HL-60/S4 treated with retinoic acid at 250 ng/mL for 4 days and 3 days (cell line): ENCODE results near the gene MRE11.

Source experiments
- in situ Hi-C: fragments of 300-500 bp; cut with MboI; formaldehyde crosslinking; loops from 2 replicates; pipeline ENCODE4 v1.7.0; 2022; ENCODE audit warnings: low sequenced_read_pairs

Gene MRE11

DNA sequence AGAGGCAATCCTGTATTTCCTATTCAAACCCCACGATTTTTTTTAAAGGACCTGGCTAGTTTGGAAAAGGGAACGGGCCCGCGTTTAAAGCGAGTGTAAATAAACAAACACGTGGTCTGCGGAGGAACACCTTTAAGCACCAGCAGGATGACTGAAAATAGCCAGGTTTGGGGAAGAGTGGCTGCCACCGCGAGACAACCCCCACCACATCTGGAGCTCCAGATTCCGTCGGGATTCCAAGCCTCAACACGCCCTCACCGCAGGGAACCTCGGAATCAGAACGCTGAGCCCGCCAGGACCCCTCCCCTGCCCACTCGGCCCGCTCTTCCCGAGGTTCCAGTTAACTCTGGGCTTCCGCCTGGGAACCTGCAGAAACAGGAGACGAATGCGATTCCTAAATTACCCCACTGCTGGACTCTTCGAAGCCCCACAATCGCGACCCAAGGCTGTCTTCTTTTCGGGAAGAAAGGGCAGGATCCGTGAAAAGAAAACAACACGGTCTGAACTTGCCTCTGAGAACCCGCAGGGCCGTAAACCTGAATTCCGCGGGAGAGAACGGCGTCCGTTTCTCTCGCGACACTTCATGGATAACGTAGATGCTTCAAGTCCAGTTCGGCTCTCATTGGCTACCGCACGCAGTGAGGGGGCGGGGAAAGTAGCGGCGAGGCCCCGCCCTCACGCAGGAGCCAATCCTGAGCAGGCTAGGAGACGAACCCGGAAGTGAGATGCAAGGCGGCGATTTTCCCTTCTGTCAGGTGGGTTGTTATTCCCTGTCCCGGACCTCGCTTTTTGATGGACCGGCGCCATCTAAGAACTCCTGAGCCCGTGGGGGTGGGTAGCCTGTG is at the start of gene MRE11, which contains the start of gene ANKRD49:
TSS of gene MRE11 (minus strand) at position 564 of the 845 bp plus-strand sequence. CDS start 1,043 bp downstream, outside the sequence.
TSS of gene ANKRD49 (plus strand) at position 704 of the 845 bp plus-strand sequence. CDS start 2,710 bp downstream, outside the sequence.
- in situ Hi-C loops = no loop called here

DNA sequence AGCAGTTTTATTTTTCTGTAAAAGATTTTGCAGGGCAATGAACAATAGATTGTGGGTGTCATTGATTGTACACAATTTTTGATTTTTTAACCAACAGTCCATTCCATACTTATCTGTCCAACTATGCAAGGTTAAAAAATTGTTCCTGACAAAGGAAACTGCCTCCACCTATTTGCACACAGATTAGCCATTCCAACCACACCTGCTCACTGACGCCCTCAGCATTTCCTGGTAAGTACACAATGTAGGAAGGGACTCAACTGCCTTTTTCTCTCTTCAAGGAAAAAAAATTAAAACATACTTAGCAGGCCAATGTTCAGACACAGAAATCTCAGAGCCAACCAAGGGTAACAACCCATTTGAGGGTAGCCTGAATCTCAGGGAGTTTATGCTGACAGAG is 45.8 kb upstream of the MRE11 start:
- in situ Hi-C loops = no loop called here

DNA sequence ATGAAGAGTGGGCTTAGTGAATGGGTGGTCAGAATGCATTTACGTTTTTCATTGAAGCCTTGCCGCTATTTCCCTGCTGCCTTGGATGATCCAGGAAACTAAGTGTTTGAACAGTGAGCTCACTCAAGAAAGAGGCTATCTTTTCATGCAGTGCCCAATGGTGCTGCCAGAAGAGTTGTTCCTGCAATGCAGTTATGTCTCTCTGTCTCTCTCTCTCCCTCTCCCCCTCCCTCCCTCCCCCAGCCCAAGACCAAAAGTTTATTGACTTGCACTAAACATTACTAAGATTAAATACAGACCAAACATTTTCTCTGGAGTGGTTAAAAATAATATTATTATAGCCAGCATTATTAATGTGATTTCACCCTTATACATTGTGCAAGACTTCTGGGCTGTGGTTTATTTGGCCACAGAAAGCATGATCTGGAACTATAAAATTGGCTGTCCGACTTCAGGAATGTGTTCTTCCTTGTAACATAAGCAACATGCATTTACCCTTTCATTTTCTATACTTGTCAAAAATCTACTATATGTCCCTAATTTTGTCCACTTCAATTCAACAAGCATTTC is 43.5 kb upstream of the MRE11 start:
- in situ Hi-C loops = no loop called here

DNA sequence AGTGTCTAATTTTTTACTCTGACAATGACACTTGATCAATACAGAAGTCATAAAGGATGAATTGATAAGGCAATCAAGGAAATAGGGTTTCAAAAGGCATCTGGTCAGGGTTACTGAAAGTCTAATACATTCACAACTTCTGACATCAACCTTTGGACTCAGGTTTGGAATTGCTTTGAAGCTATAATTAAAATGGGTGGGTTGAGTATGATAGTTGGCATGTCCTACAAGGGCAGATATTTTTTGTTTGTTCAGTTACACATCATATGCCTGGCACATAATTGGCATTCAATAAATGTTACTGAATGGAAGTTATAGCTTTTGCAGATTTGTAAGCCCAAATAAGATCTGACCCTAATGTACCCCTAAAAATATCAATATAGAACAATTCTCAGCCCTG is 42.7 kb upstream of the MRE11 start:
- in situ Hi-C loops = no loop called here

DNA sequence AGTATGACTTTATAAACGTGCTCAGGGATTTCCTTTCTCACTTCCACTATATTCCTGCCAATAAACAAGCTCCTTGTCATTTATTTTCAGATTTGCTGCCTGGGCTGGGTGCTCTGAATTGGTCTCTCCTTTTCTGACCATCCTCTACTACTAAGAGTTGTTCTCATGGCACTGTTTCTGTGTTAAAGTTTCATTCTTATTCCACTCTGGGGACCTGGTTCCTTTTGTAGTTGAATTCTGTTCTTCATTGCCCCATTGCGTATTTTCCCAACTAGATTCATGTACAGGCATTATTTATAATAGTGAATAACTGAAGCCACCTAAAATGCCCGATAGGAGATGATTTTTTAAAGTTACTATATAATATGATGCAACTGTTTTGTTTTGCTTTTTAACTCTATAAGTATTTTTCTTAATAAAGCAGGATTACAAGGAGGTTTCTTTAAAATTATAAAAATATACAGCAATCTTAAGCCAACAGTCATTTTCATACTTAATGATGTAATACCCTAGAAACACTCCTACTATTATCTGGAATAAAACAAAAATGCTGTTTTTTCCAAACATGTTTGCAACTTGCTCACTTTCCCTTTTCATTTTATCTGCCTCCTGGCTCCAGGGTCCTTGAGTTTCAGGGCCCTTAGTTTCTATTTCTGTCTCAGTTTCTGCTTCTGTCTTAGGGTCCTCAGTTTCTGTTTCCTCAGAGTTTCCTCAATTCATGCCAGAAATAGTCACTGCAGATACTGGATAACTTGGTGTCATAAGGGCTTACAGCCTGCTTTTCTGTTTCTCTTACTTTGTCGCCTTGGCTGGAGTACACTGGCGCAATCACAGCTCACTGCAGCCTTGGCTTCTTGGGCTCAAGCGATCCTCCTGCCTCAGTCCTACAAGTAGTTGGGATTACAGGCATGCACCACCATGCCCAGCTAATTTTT is 40.3 kb upstream of the MRE11 start:
- in situ Hi-C loops = no loop called here

DNA sequence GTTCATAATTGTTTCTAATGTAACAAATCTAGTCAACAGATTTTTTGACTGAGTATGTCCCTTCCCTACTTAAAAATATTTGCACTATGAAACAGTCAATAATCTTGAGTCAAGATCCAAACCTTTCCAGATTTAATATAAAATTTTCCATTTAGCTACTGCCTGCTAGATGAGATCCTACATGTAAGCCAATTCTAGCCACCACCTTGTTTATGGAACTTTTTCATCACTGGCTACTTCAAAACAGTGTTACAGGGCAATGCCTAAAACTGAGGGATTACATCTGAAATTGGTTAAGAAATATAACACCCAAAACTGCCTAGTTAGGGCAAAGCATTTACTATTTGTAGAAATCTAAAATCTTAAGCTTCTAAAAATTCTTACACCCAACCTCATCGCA is 39.6 kb upstream of the MRE11 start:
- in situ Hi-C loops = no loop called here

DNA sequence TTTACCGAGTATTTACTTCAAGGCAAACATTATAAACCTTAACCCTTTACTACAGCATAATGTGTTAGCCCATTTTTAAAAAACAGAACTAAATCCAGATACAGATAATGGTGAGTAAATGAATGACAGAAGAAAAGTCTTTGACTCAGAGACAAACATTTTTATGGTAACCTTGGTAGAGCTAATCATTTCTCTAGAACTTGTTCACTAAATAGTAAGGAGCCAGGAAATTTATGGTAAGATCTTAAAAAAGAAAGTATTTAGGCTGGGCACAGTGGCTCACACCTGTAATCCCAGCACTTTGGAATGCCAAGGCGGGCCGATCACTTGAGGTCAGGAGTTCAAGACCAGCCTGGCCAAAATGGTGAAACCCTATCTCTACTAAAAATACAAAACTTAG is 38.6 kb upstream of the MRE11 start:
- in situ Hi-C loops = no loop called here

DNA sequence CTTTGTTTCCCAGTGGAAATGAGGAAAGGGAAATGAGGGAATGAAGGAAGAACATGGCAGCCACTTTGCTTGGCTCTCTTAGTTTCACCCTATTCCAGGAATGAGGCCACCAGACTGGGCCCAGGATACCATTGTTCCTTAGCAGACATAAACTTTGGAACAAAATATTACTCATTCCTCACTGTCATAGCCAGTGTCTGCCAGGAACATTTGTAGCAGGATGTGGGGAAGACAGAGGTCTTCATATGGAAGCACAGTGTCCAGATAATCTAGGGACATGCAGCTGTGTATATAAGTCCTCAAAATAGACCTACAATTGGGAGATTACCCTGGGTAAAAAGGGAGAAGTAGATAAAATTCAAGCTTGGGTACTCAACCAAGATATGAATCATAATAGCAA is 34.9 kb upstream of the MRE11 start:
- in situ Hi-C loops = no loop called here

DNA sequence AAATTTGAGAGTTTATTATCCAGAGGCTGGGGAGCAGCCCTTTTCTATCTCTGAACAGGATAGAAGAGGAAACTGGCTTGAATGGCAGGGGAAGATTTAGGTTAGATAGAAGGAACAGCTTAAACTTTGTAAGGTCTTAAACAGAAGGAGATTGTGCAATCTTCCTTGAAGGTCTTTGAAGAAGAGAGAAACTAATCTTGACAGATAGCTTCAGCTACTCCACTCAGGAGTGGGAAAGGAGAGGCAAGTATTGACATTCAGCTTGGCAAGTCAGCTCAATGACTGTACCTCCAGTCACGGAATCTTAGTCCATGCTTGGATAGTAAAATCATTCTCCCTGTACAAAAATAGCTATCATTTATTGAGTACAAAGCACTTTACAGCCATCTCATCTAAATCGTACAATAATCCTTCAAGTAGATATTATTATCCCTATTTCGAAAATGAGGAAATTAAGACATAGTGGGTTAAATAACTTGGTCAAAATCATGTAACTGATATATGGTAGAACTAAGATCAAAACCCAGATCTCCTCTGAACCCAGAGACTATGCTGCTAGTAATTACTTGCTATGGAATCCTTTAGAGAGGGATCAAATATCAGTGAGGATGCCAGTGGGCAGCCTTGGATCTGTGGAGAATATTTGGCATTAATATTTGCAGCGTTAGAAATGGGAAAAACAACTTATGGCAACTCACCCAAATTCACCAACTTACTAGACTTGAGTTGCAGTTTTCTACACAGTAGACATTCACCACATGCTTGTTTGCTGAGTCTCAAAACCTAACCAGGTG is 33.2 kb upstream of the MRE11 start:
- in situ Hi-C loops = no loop called here

DNA sequence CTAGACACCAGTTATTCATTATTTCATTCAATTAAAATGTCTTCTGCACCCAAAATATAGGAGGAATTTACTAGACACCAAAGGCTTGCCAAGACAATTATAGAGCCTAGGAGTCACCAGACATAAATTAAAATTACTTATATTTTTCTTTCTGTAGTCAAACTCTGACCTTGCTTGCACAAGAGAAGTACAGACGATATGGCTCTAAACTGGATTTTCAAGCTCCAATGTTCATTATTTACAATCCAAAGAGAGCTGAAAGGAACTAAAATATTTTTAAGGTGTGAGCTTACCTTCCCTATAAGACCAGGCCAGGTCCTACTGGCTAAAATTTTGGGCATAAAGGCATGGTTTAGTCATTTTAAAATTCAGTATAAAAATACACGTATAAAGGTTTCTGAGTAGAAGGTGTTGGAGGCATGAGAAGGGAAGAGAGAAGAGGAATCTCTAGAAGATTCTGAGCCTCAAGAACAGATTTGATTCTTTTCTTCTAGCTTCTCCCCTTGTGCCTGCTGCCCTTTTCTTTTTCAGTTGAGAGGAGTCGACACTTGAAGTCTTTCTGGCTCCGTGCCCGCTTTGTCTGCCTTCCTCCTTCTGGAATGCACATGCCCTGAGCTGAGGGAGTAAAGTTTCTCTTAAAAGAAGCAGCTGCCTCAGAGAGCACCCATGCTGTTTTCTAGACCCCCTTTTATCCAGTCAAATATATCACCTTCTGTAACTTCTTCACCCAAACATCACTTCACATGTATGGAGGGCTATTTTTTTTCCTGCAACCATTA is 32.1 kb upstream of the MRE11 start:
- in situ Hi-C loops = no loop called here

DNA sequence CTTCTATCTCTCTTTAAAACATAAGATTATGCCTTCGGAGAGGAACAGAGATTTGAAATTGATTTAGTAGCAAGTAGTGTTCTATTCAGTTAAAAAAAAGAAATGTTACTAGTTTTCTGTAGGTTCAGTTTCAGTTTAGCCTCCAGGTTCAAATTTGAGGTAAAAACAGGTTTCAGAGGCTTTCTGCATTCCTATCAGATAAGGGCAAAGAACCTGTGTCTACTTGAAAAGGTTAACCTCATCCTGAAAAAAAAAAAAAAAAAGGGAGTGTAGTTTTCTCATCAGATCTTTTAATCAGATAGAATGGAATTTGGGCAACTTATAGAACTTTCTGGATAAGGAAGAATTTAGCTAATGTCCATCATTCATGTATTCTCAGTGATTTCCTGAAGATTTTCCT is 30.7 kb upstream of the MRE11 start:
- in situ Hi-C loops = loop anchor here (25.0 kb wide), 1 partner anchor 363 kb away; no protein-coding TSS in a partner anchor

DNA sequence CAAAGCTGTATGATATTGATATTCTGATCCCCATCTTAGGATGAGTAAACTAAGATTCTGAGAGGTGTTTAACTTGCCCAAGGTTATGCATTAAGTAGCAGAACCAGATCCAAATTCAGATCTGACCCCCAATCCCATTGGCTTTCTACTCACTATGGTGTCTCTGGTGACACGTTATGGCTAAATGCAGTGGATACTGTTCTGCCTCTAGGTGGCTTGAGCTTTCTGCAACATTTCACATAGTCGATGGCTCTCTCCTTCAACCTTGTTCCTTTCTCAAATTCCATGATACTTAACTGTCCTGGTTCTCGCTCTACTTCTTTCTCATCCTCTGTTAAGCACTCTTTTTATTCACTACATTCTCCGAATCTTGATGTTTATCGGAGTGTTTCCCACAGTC is 28.0 kb upstream of the MRE11 start:
- in situ Hi-C loops = loop anchor here (25.0 kb wide), 1 partner anchor 366 kb away; no protein-coding TSS in a partner anchor

DNA sequence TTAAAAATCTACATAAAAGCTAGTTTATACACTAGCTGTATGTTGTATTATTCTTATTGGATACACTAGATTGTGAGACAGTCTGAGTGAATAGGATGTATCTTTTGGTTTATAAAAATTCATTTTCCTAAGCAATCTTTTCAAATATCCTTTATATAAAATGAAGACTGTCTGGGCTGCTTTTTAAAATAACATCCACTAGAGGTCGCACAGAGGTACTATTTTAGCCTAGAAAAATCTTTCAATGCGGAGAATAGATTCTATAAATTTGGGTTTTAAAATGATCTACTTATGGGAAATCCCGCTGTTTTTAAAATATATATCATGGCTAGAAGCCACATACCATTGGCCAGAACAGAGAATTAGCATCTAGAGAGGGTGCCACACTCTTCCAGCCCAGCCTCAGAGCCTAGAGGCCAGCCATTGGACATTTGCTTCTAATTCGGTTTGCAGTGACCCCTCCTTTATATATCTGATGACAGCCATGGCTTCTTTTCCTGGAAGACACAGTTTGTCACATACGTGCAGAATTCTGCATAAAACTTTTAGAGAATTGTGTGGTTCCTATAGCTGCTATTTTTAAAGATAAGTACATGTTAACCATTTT is 25.9 kb upstream of the MRE11 start:
- in situ Hi-C loops = loop anchor here (25.0 kb wide), 1 partner anchor 368 kb away; no protein-coding TSS in a partner anchor

DNA sequence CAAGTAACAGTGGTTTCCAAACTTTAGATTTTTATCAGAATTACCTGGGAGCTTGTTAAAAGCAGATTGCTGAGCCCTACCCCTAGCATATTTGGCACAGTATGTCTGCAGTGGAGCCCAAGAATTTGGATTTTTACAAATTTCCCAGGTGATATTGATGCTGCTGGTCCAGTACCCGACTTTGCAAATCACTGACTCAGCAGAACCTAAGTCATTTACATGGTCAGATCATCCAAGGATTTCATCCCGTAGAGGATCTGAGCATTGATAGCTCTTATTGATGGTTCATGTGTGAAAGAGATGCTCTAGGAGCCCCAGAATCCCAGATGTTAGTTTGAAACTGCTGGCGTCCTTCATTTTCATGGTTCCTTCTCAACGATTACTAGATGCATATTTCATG is 24.7 kb upstream of the MRE11 start:
- in situ Hi-C loops = loop anchor here (25.0 kb wide), 1 partner anchor 369 kb away; no protein-coding TSS in a partner anchor

DNA sequence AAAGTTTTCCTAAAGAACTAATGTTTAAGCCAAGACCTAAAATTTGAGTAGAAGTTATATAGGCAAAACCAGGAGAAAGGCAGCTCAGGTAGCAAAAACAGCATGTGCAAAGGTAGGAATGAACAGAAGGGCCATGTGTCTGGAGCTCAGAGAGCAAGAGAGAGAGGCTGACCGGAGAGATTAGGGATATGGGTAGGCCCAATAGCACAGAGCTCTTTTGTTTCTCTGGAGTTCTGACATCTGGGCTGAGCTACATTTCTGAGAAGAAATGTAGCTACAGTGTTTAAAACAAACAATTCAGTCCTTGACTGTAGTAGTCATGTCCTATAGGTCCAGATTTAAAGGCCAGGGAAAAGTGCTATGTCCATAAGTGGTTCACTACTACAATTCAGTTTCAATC is 23.1 kb upstream of the MRE11 start:
- in situ Hi-C loops = loop anchor here (25.0 kb wide), 1 partner anchor 371 kb away; no protein-coding TSS in a partner anchor

DNA sequence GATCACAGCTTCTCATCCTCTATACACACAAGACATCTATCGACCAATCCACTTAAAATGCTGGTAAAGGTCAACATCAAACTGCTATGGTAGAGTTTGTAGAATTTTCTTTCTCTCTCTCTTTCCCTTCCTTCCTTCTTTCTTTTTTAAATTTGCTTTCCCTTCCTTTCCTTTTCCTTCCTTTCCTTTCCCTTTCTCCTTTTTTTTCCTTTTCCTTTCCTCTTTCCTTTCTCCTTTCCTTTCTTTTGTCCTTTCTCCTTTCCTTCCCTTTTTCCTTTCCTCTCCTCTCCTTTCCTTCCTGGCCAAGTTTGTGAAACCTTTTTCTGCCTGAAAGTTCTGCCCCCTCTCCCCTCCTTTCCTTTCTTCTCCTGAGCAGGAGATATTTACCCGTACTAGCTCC is 21.8 kb upstream of the MRE11 start:
- in situ Hi-C loops = loop anchor here (25.0 kb wide), 1 partner anchor 372 kb away; no protein-coding TSS in a partner anchor

DNA sequence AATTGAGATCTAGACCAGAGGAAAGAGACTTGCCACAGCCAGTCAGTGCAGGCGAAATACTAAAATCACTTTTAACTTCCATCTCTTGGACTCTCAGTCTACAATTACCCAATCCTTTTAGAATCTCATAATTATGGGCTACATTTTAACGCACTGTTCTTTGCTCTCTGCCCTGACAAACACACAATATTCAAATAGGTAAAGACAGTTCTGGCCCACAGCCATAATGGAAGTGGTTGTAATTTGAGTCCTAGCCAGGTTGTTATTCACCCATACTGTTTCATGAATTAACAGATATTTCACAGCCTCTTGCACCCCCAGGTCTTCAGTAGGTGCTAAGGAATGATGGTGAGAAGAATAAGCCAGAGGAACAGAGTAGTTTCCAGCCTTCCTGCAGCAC is 19.4 kb upstream of the MRE11 start:
- in situ Hi-C loops = loop anchor here (25.0 kb wide), 1 partner anchor 374 kb away; no protein-coding TSS in a partner anchor

DNA sequence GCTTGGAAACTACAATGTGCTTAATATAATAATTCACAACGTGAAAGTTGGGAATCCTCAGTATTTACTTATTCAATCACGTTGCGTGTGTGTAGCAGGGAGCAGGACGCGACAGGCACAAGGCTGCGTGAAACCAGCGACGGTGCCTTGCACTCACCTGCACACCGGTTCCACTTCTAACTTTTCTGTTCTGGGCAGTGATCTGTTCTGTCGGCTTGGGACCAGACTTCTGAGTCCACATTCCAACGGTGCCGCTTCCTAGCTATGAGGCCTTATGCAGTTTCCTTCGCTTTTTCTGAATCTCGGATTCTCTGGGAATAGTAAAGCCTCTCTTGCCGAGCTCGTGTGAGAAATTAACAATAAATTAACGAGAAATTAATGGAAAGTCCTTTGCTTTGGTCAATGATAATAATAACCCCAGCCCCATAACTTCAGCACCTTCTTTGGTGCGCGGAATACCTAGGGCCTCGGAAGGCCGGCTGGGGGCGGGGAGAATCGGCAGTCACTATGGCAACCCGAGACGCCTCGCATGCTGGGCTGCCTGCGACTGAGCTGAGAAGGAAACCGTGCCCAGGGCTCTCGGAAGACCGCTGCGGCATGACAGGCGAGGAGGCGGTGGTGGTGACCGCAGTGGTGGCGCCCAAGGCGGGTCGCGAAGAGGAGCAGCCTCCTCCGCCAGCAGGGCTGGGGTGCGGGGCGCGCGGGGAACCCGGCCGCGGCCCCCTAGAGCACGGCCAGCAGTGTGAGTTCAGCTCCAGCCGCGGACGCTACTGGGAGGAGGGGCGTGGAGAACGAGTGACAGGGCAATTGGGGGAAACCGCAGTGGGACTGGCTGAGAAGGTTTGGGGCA is 18.5 kb upstream of the MRE11 start, which contains the start of gene C11orf97:
TSS of gene C11orf97 (plus strand) at position 530 of the 850 bp plus-strand sequence. CDS start at position 598, 68 bp downstream.
- in situ Hi-C loops = loop anchor here (25.0 kb wide), 1 partner anchor 375 kb away; no protein-coding TSS in a partner anchor
